Measurements from ENCODE around the gene TMCC2. TPM values are rescaled to one million over a fixed set of nuclear protein-coding genes. Genes with fewer than 3 reads are reported as not detected.

The TMCC2 gene
- total RNA-seq, 1 donor from 2014 or later: 5.6 TPM

DNA sequence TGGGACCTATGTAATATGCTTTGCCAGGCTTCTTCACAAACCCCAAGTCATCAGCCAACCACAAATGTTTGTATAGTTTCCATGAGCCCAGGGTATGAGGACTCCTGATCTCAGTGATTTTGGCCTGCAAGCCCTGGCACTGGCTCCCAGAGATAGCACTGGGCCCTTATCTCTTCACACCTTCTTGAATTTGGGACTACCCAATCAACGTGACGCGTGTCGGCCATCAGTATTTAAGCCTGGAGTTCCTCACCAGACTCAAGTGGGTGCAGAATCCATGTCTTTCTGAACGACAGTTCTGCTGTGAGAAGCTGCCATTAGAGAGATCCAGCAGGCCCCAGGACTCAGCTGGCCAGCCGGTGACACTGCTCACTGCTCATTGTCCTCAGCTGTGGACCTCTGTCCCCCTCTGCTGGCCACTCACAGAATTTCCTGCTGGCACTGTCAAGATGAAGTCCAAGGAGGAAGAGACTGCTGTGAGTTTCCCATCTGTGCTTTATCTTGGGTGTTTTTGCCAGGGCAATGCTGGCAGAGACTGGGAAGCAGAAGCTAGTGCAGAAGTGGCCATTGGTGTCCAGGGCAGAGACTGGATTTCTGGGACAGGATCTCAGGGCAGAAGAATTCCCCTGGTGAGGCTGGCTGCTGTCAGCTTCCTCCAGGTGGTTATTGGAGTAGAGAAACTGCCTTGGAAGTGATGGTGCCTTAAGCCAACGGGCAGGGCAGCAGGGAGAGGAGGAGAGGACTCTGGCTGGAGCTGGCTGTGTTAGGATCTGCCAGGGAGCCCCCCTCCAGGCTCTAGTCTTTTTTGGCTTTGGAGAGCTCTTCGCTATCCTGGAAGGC, 28.4 kb downstream of the TMCC2 start:
- H3K9me3 Mint-ChIP-seq (ENCODE audit: unreplicated experiment): no peaks in the 10 kb centered on the region
- H3K27ac Mint-ChIP-seq (ENCODE audit: unreplicated experiment): no peak overlapping the region
- H3K27me3 Mint-ChIP-seq (ENCODE audit: unreplicated experiment): peaks cover 7% of the 10 kb centered on the region
- peak overlapping the region; percentile 21 for H3K4me3 Mint-ChIP-seq (ENCODE audit: unreplicated experiment)
- H3K4me1 Mint-ChIP-seq (ENCODE audit: unreplicated experiment): peaks cover 29% of the 10 kb centered on the region
- peak; percentile 92 for DNase-seq (ENCODE audit: low spot score)
- no peaks in the 10 kb centered on the region for H3K36me3 Mint-ChIP-seq (ENCODE audit: low read depth, unreplicated experiment)
- peak; percentile 92 for TF ChIP-seq CTCF (IDR thresholded peaks at IDR 0.05; ENCODE audit: unreplicated experiment)

DNA sequence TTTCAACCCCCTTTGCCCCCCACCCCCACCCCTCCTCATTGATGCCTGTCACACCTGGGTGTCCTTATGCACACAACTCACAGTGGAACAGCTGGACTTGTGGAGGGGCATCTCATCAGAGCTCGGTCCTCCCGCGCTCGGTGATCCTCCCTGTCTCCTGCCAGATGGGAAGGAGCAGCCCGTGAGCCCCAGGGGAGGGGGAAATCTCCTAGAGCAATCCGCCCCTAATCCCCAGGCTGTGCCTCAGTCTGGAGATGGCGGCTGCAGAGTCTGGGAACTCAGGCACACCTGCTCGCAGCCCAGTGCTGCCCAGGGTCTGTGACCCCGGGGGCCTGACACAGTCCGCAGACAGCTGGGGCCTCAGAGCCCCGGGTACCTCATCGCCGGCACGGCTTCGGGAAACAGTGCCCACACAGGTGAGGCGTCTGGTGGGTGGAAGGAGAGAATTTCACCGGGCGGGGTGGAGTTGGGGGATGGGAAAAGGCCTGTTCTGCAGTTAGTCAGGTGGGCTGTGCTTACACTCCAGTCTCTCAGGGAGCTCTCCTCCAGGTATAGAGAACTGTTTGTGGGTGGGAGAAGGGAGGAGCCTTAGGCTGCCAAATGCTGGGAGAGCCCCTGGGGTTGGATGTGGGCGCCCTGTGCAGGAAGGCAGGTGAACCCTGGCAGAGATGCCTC, 29.3 kb downstream of the TMCC2 start:
- H3K27me3 Mint-ChIP-seq (ENCODE audit: unreplicated experiment): peaks cover 4% of the 10 kb centered on the region
- DNase-seq (ENCODE audit: low spot score): no peak
- no peak overlapping the region for H3K4me3 Mint-ChIP-seq (ENCODE audit: unreplicated experiment)
- H3K27ac Mint-ChIP-seq (ENCODE audit: unreplicated experiment): no peak overlapping the region
- peaks cover 35% of the 10 kb centered on the region for H3K4me1 Mint-ChIP-seq (ENCODE audit: unreplicated experiment)
- TF ChIP-seq CTCF (IDR thresholded peaks at IDR 0.05; ENCODE audit: unreplicated experiment): no peak
- H3K36me3 Mint-ChIP-seq (ENCODE audit: low read depth, unreplicated experiment): no peaks in the 10 kb centered on the region
- no peaks in the 10 kb centered on the region for H3K9me3 Mint-ChIP-seq (ENCODE audit: unreplicated experiment)

DNA sequence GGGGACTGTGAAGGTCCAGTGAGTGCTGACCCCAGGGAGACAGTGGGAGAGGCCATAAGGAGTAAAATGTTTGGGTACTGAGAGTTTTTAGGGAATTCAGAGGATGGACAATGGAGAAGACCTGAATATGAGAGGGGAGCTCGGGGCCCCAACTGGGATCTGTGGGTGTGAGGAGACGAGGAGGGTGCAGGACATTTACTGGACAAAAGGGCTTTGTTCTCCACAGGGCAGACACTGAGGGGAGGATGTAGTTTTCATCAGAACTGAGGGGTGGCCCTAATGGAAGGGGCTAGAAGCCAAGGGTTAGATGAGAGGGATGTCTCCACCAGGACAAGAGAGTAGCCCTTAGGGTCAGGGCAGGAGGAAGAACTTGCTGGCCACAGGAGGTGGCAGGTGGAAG, 30.0 kb downstream of the TMCC2 start:
- Mint-ChIP-seq H3K36me3 (ENCODE audit: low read depth, unreplicated experiment) (no peaks in the 10 kb centered on the region), H3K27ac (ENCODE audit: unreplicated experiment) (no peak overlapping the region), H3K9me3 (ENCODE audit: unreplicated experiment) (no peaks in the 10 kb centered on the region), H3K27me3 (ENCODE audit: unreplicated experiment) (peaks cover 9% of the 10 kb centered on the region), H3K4me1 (ENCODE audit: unreplicated experiment) (peaks cover 41% of the 10 kb centered on the region), H3K4me3 (ENCODE audit: unreplicated experiment) (peak overlapping the region; percentile 35)
- no peak for DNase-seq (ENCODE audit: low spot score)
- no peak for TF ChIP-seq CTCF (IDR thresholded peaks at IDR 0.05; ENCODE audit: unreplicated experiment)

DNA sequence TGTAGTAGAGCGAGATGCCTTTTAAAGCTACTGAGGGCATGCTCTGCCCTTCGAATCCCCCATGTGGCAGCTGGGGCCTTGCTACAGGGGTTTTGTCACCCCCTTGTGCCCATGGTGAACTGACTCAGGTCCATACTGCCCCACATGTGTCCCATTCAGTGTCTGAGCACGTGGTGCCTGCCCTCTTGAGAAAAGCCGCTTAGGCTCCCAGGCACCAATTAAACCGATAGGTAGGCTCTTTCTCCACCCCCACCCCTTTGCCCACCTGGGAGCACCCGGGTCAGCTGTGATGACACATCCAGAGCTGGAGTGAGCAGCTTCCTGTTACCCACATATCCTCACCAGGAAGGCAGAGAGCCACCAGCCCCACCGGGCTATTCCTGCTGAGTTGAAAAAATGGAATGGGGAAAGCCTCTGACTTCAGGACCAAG, 30.5 kb downstream of the TMCC2 start:
- no peaks in the 10 kb centered on the region for H3K36me3 Mint-ChIP-seq (ENCODE audit: low read depth, unreplicated experiment)
- peaks cover 10% of the 10 kb centered on the region for H3K27me3 Mint-ChIP-seq (ENCODE audit: unreplicated experiment)
- TF ChIP-seq CTCF (IDR thresholded peaks at IDR 0.05; ENCODE audit: unreplicated experiment): no peak
- DNase-seq (ENCODE audit: low spot score): no peak
- peaks cover 46% of the 10 kb centered on the region for H3K4me1 Mint-ChIP-seq (ENCODE audit: unreplicated experiment)
- no peak overlapping the region for H3K27ac Mint-ChIP-seq (ENCODE audit: unreplicated experiment)
- H3K9me3 Mint-ChIP-seq (ENCODE audit: unreplicated experiment): no peaks in the 10 kb centered on the region
- H3K4me3 Mint-ChIP-seq (ENCODE audit: unreplicated experiment): no peak overlapping the region

- peaks cover 10% of the 10 kb centered on the region for H3K27me3 Mint-ChIP-seq (ENCODE audit: unreplicated experiment)
- H3K4me1 Mint-ChIP-seq (ENCODE audit: unreplicated experiment): peaks cover 48% of the 10 kb centered on the region
- no peak overlapping the region for H3K4me3 Mint-ChIP-seq (ENCODE audit: unreplicated experiment)
- no peaks in the 10 kb centered on the region for H3K36me3 Mint-ChIP-seq (ENCODE audit: low read depth, unreplicated experiment)
- H3K9me3 Mint-ChIP-seq (ENCODE audit: unreplicated experiment): no peaks in the 10 kb centered on the region
- H3K27ac Mint-ChIP-seq (ENCODE audit: unreplicated experiment): no peak overlapping the region
- no peak for TF ChIP-seq CTCF (IDR thresholded peaks at IDR 0.05; ENCODE audit: unreplicated experiment)
- DNase-seq (ENCODE audit: low spot score): no peak
Measured at GRCh38 chr1:205258719-205259118, 31.0 kb downstream of the TMCC2 start.

Measured in endothelial cell (in vitro differentiated cells).